ENCODE data around the gene ZNF593OS.

The ZNF593OS gene

GRCh38 chr1:26180010-26180506, 8.4 kb upstream of the ZNF593OS start:
- Histone ChIP-seq H3K4me1 (ENCODE audit: insufficient read depth, low read length) (no peaks in the 10 kb centered on the region), H3K27ac (ENCODE audit: low read length) (no peak overlapping the region), H3K9ac (ENCODE audit: low read depth, low read length) (no peak overlapping the region), H3K4me2 (ENCODE audit: insufficient read depth, low read length) (no peak overlapping the region), H4K20me1 (ENCODE audit: insufficient read depth, low read length) (no peaks in the 10 kb centered on the region; the same call in 1 of the 2 replicates), H3K79me2 (ENCODE audit: insufficient read depth, low read length) (no peaks in the 10 kb centered on the region), H3K36me3 (ENCODE audit: insufficient read depth, low read length) (no peaks in the 10 kb centered on the region), H2AFZ (ENCODE audit: low read depth, low read length) (no peak overlapping the region), H3K9me3 (ENCODE audit: insufficient read depth, low read length, severe bottlenecking) (no peaks in the 10 kb centered on the region), H3K27me3 (ENCODE audit: insufficient read depth, low read length, poor library complexity) (no peaks in the 10 kb centered on the region), H3K4me3 (ENCODE audit: low read depth in 1 of 2, low read length in 2 of 2) (no peak overlapping the region)
- ATAC-seq (ENCODE audit: insufficient read depth, low read depth) (no peak), DNase-seq (no peak)
- no peak for TF ChIP-seq EZH2 (IDR thresholded peaks at IDR 0.05; ENCODE audit: borderline replicate concordance, low read depth, low read length, severe bottlenecking)
- TF ChIP-seq CTCF (IDR thresholded peaks at IDR 0.05; ENCODE audit: borderline replicate concordance, extremely low read depth, low read length, poor library complexity, severe bottlenecking): no peak

- Histone ChIP-seq H3K27me3 (ENCODE audit: insufficient read depth, low read length, poor library complexity) (no peaks in the 10 kb centered on the region), H3K4me2 (ENCODE audit: insufficient read depth, low read length) (no peak within 1 kb of the TSS), H3K27ac (ENCODE audit: low read length) (no peak within 1 kb of the TSS), H4K20me1 (ENCODE audit: insufficient read depth, low read length) (no peaks in the 10 kb centered on the region), H3K9ac (ENCODE audit: low read depth, low read length) (no peak within 1 kb of the TSS), H3K79me2 (ENCODE audit: insufficient read depth, low read length) (no peaks in the 10 kb centered on the region), H3K4me1 (ENCODE audit: insufficient read depth, low read length) (no peaks in the 10 kb centered on the region), H3K36me3 (ENCODE audit: insufficient read depth, low read length) (no peaks in the 10 kb centered on the region), H2AFZ (ENCODE audit: low read depth, low read length) (no peak within 1 kb of the TSS), H3K9me3 (ENCODE audit: insufficient read depth, low read length, severe bottlenecking) (no peaks in the 10 kb centered on the region), H3K4me3 (ENCODE audit: low read depth in 1 of 2, low read length in 2 of 2) (no peak within 1 kb of the TSS)
- no peak for ATAC-seq (ENCODE audit: insufficient read depth, low read depth)
- DNase-seq: no peak
- TF ChIP-seq CTCF (IDR thresholded peaks at IDR 0.05; ENCODE audit: borderline replicate concordance, extremely low read depth, low read length, poor library complexity, severe bottlenecking) (no peak), EZH2 (IDR thresholded peaks at IDR 0.05; ENCODE audit: borderline replicate concordance, low read depth, low read length, severe bottlenecking) (no peak)
These were observed 5.6 kb upstream of the ZNF593OS start, which contains the start of gene CNKSR1 for GRCh38 chr1:26177182-26177684. Gene CNKSR1, plus strand, starts transcription at chr1:26177491. Its CDS starts 57 bp downstream, at chr1:26177548.

- H3K9me3 ChIP-seq (ENCODE audit: insufficient read depth, low read length, severe bottlenecking): no peaks in the 10 kb centered on the region
- no peaks in the 10 kb centered on the region for H4K20me1 ChIP-seq (ENCODE audit: insufficient read depth, low read length)
- ATAC-seq (ENCODE audit: insufficient read depth, low read depth): no peak
- no peak overlapping the region for H3K4me2 ChIP-seq (ENCODE audit: insufficient read depth, low read length)
- no peak overlapping the region for H3K9ac ChIP-seq (ENCODE audit: low read depth, low read length)
- DNase-seq: no peak
- no peak overlapping the region for H3K27ac ChIP-seq (ENCODE audit: low read length)
- no peak overlapping the region for H2AFZ ChIP-seq (ENCODE audit: low read depth, low read length)
- H3K36me3 ChIP-seq (ENCODE audit: insufficient read depth, low read length): peaks cover 5% of the 10 kb centered on the region
- peaks cover 12% of the 10 kb centered on the region for H3K4me1 ChIP-seq (ENCODE audit: insufficient read depth, low read length)
- H3K27me3 ChIP-seq (ENCODE audit: insufficient read depth, low read length, poor library complexity): no peaks in the 10 kb centered on the region
- H3K4me3 ChIP-seq (ENCODE audit: low read depth in 1 of 2, low read length in 2 of 2): no peak overlapping the region
- TF ChIP-seq EZH2 (IDR thresholded peaks at IDR 0.05; ENCODE audit: borderline replicate concordance, low read depth, low read length, severe bottlenecking) (no peak), CTCF (IDR thresholded peaks at IDR 0.05; ENCODE audit: borderline replicate concordance, extremely low read depth, low read length, poor library complexity, severe bottlenecking) (no peak)
- H3K79me2 ChIP-seq (ENCODE audit: insufficient read depth, low read length): peaks cover 2% of the 10 kb centered on the region; the same call in 1 of the 2 replicates
These were observed 3.7 kb upstream of the ZNF593OS start for GRCh38 chr1:26175346-26175745.

Measured in DND-41 (cell line).